DOHH2 (cell line): Measurements from ENCODE around the gene ANO6.

Experiments used
- H3F3A ChIP-seq: fragments of 200-600 bp; sonication (generic), shearing (Covaris generic); 2 replicates; pipeline ENCODE4 v1.6.0; 2016; ENCODE audit warnings: antibody characterized with exemption, mild to moderate bottlenecking; ENCODE audit not compliant: control insufficient read depth, insufficient read depth
- H3K27ac ChIP-seq: fragments of 200-600 bp; sonication (generic); 2 replicates; pipeline ENCODE4 v1.5.1; 2014; ENCODE audit warnings: low read depth, mild to moderate bottlenecking, low read length, moderate library complexity
- H3K27me3 ChIP-seq: fragments of 200-600 bp; sonication (generic); 2 replicates; pipeline ENCODE4 v1.6.1; 2014; ENCODE audit warnings: mild to moderate bottlenecking, low read length, mixed read lengths; ENCODE audit not compliant: control insufficient read depth
- H3K36me3 ChIP-seq: fragments of 200-600 bp; sonication (generic); 2 replicates; pipeline ENCODE4 v1.6.1; 2014; ENCODE audit warnings: mild to moderate bottlenecking, low read length, moderate library complexity, mixed read lengths; ENCODE audit not compliant: control insufficient read depth
- H3K4me1 ChIP-seq: fragments of 200-600 bp; sonication (generic); 2 replicates; pipeline ENCODE4 v1.6.1; 2014; ENCODE audit warnings: mild to moderate bottlenecking, low read length, mixed read lengths; ENCODE audit not compliant: control insufficient read depth
- H3K4me2 ChIP-seq: fragments of 200-600 bp; sonication (generic); 2 replicates; pipeline ENCODE4 v1.6.0; 2014; ENCODE audit warnings: mild to moderate bottlenecking, low read length, moderate library complexity
- H3K4me3 ChIP-seq: fragments of 200-600 bp; sonication (generic); 2 replicates; pipeline ENCODE4 v1.5.1; 2014; ENCODE audit warnings: mild to moderate bottlenecking, low read length, mixed read lengths
- H3K79me2 ChIP-seq: fragments of 200-600 bp; sonication (generic); 2 replicates; pipeline ENCODE4 v1.6.1; 2014; ENCODE audit warnings: mild to moderate bottlenecking, low read length, mixed read lengths; ENCODE audit not compliant: control insufficient read depth
- H3K9me2 ChIP-seq: fragments of 200-600 bp; sonication (generic); replicated peaks from 2 replicates; pipeline ENCODE4 v1.6.1; 2014; ENCODE audit warnings: mild to moderate bottlenecking, low read length, mixed read lengths; ENCODE audit not compliant: control insufficient read depth
- H3K9me3 ChIP-seq: fragments of 200-600 bp; sonication (generic); 2 replicates; pipeline ENCODE4 v1.6.1; 2014; ENCODE audit warnings: antibody characterized with exemption, low read length, mixed read lengths; ENCODE audit not compliant: control insufficient read depth, insufficient read depth
- H4K20me1 ChIP-seq: fragments of 200-600 bp; sonication (generic); 2 replicates; pipeline ENCODE4 v1.6.0; 2014; ENCODE audit warnings: low read depth, mild to moderate bottlenecking, antibody characterized with exemption, low read length, moderate library complexity; ENCODE audit not compliant: control insufficient read depth, insufficient read depth
- EZH2phosphoT487 ChIP-seq: fragments of 200-600 bp; sonication (generic); IDR thresholded peaks from 2 replicates; pipeline ENCODE4 v1.6.1; 2017; ENCODE audit warnings: borderline replicate concordance, mild to moderate bottlenecking, antibody characterized with exemption, low read length, moderate library complexity, mixed read lengths
- TF ChIP-seq, protein P1 (sequence below): fragments of 200-600 bp; sonication (generic); IDR thresholded peaks from one replicate; pipeline ENCODE4 v1.5.1; 2014; ENCODE audit warnings: antibody characterized with exemption, mild to moderate bottlenecking, low read depth, low read length; ENCODE audit not compliant: poor library complexity, severe bottlenecking

Gene ANO6

DNA sequence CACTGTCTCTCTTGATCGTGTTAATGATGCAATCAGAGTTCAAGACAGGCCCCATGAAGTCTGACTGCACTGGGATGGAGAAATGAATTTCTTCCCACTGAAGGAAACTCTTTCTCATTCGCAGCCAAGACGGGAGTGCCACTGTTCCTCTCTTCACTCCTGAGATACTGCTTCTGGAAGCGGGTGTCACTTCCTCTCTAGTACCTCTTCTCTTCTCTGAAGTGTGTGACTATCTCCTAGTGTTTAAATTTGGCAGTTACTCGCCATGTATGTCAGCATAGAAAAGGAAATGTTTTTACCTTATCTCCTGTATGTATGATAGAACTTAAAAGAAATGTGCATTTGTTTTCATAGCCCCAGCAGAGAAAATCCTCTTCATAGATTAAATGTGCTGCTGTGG is 215.2 kb downstream of the ANO6 start:
- H3K79me2 ChIP-seq, result no peaks in the 10 kb centered on the region
- H3K9me3 ChIP-seq, result no peaks in the 10 kb centered on the region
- no peaks in the 10 kb centered on the region for H3K27me3 ChIP-seq
- no peak overlapping the region for H3K4me3 ChIP-seq
- H3K27ac ChIP-seq, result no peak overlapping the region
- no peak for TF ChIP-seq EZH2phosphoT487
- H3F3A ChIP-seq, result no peaks in the 10 kb centered on the region
- H4K20me1 ChIP-seq, result no peaks in the 10 kb centered on the region
- peaks cover 13% of the 10 kb centered on the region for H3K36me3 ChIP-seq
- H3K9me2 ChIP-seq, result no peaks in the 10 kb centered on the region
- no peak overlapping the region for H3K4me2 ChIP-seq
- no peaks in the 10 kb centered on the region for H3K4me1 ChIP-seq

DNA sequence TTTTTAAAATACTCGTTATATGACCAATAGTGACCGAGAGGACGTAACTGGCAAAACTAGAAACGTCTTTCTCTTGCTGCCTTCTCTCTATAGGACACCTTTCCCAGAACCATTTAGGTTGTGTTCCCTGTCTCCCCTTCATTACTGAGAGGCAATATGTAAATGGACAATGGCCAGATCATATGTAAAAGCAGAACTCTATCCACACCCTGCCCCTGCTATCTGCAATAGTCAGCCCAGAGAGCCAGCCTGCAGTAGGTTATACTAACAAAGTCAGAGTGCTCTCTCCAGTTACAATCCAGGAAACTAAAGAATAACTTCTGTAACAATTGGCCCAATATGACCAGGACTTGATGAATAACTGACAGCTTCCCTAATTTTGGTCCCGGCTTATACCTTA is 216.8 kb downstream of the ANO6 start:
- H3K27ac ChIP-seq, result no peak overlapping the region
- no peaks in the 10 kb centered on the region for H3K4me1 ChIP-seq
- TF ChIP-seq, protein P1, sequence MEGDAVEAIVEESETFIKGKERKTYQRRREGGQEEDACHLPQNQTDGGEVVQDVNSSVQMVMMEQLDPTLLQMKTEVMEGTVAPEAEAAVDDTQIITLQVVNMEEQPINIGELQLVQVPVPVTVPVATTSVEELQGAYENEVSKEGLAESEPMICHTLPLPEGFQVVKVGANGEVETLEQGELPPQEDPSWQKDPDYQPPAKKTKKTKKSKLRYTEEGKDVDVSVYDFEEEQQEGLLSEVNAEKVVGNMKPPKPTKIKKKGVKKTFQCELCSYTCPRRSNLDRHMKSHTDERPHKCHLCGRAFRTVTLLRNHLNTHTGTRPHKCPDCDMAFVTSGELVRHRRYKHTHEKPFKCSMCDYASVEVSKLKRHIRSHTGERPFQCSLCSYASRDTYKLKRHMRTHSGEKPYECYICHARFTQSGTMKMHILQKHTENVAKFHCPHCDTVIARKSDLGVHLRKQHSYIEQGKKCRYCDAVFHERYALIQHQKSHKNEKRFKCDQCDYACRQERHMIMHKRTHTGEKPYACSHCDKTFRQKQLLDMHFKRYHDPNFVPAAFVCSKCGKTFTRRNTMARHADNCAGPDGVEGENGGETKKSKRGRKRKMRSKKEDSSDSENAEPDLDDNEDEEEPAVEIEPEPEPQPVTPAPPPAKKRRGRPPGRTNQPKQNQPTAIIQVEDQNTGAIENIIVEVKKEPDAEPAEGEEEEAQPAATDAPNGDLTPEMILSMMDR, result no peak
- TF ChIP-seq EZH2phosphoT487, result no peak
- H3K4me2 ChIP-seq, result no peak overlapping the region
- no peaks in the 10 kb centered on the region for H3F3A ChIP-seq
- no peaks in the 10 kb centered on the region for H3K9me3 ChIP-seq
- no peaks in the 10 kb centered on the region for H3K79me2 ChIP-seq
- H3K4me3 ChIP-seq, result no peak overlapping the region
- H3K27me3 ChIP-seq, result no peaks in the 10 kb centered on the region
- H3K36me3 ChIP-seq, result peaks cover 9% of the 10 kb centered on the region
- H3K9me2 ChIP-seq, result no peaks in the 10 kb centered on the region
- no peaks in the 10 kb centered on the region for H4K20me1 ChIP-seq

DNA sequence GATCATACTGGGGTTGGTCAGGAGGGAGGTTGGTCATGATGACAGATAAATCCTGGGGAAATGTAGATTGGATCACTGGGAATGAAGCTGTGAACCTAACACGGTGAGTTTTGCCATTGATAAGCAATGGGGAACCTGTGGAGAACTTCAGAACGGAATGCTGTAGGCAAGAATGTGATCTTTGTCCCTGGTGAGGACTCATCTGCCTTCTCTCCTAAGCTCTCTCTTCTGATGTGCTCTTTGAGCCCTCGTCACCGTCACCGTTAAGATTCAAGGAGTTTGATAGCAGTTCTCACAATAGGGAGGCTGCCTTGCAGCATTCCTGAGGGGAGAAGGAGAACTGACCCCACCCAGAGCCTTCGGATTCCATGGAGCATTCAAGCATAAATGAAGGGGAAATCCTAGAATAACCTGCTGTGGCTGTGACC is 217.6 kb downstream of the ANO6 start:
- H3K4me1 ChIP-seq, result no peaks in the 10 kb centered on the region
- H3K9me2 ChIP-seq, result no peaks in the 10 kb centered on the region
- no peak overlapping the region for H3K27ac ChIP-seq
- no peaks in the 10 kb centered on the region for H3F3A ChIP-seq
- no peaks in the 10 kb centered on the region for H3K79me2 ChIP-seq
- TF ChIP-seq, protein P1, result no peak
- no peak for TF ChIP-seq EZH2phosphoT487
- no peak overlapping the region for H3K4me3 ChIP-seq
- no peaks in the 10 kb centered on the region for H3K9me3 ChIP-seq
- H3K4me2 ChIP-seq, result no peak overlapping the region
- no peaks in the 10 kb centered on the region for H3K27me3 ChIP-seq
- no peaks in the 10 kb centered on the region for H4K20me1 ChIP-seq
- peaks cover 4% of the 10 kb centered on the region for H3K36me3 ChIP-seq

DNA sequence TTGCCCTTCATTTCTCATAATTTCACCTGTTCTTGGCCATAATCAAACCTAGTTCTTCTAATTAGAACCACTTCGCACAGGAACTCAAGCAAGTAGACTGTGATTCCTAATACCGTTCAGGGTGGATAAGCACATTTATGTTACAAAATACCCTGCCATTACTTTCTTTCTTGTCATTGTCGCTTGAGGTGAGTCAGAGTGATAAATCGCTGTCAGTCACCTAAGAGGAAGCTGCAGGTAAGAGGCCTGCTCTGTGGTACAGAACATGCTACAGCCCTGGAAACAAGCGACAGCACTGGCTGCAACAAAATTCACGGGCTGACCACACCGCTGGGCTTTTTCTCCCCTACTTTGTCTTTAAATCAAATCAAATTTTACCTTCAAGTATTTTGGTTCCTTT is 218.2 kb downstream of the ANO6 start:
- no peak for TF ChIP-seq EZH2phosphoT487
- TF ChIP-seq, protein P1, result no peak
- H3K27ac ChIP-seq, result no peak overlapping the region
- H3K4me2 ChIP-seq, result no peak overlapping the region
- no peaks in the 10 kb centered on the region for H3K27me3 ChIP-seq
- H3K9me2 ChIP-seq, result no peaks in the 10 kb centered on the region
- H3F3A ChIP-seq, result no peaks in the 10 kb centered on the region
- no peaks in the 10 kb centered on the region for H3K79me2 ChIP-seq
- H3K9me3 ChIP-seq, result no peaks in the 10 kb centered on the region
- H3K36me3 ChIP-seq, result peaks cover 2% of the 10 kb centered on the region
- no peaks in the 10 kb centered on the region for H3K4me1 ChIP-seq
- H3K4me3 ChIP-seq, result no peak overlapping the region
- no peaks in the 10 kb centered on the region for H4K20me1 ChIP-seq
